DMS114 treated with DMSO at 0.1 percent for 48 hours (cell line): ENCODE results near the gene LDLRAD3.
A peak's percentile ranks its signal among the peaks of the same experiment; 100 is the strongest.

Experiments used
- DNase-seq: peaks from one replicate; lab custom pipeline; 2025; ENCODE audit not compliant: unreplicated experiment; lab: John Stamatoyannopoulos, UW

The LDLRAD3 gene

GRCh38 chr11:35927104-35927503, 16.8 kb upstream of the LDLRAD3 start:
- no peak for DNase-seq

- no peak for DNase-seq
Measured at GRCh38 chr11:35927682-35928081, 16.2 kb upstream of the LDLRAD3 start.

GRCh38 chr11:35928688-35929395, 15.0 kb upstream of the LDLRAD3 start:
- no peak for DNase-seq

- DNase-seq, result no peak
Measured at GRCh38 chr11:35930466-35930865, 13.4 kb upstream of the LDLRAD3 start.

- DNase-seq, result no peak
Measured at GRCh38 chr11:35932121-35932520, 11.7 kb upstream of the LDLRAD3 start.

GRCh38 chr11:35932681-35933319, 11.1 kb upstream of the LDLRAD3 start:
- DNase-seq, result no peak

GRCh38 chr11:35933320-35933871, 10.5 kb upstream of the LDLRAD3 start:
- no peak for DNase-seq

GRCh38 chr11:35934271-35934670, 9.6 kb upstream of the LDLRAD3 start:
- DNase-seq, result no peak

- DNase-seq, result no peak
Measured at GRCh38 chr11:35934981-35935380, 8.9 kb upstream of the LDLRAD3 start.

- no peak for DNase-seq
Measured at GRCh38 chr11:35935390-35935789, 8.5 kb upstream of the LDLRAD3 start.

- no peak for DNase-seq
Measured at GRCh38 chr11:35937111-35937510, 6.8 kb upstream of the LDLRAD3 start.

GRCh38 chr11:35937700-35938099, 6.2 kb upstream of the LDLRAD3 start:
- DNase-seq, result no peak

- no peak for DNase-seq
Measured at GRCh38 chr11:35938231-35938630, 5.6 kb upstream of the LDLRAD3 start.

GRCh38 chr11:35943309-35943708, 553 bp upstream of the LDLRAD3 start:
- no peak for DNase-seq

GRCh38 chr11:35944503-35945136, 758 bp downstream of the LDLRAD3 start:
- DNase-seq, result peak; percentile 44

- no peak for DNase-seq
Measured at GRCh38 chr11:35945137-35945518, 1.3 kb downstream of the LDLRAD3 start.

- DNase-seq, result no peak
Measured at GRCh38 chr11:35946766-35947165, 2.9 kb downstream of the LDLRAD3 start.

GRCh38 chr11:35947437-35947836, 3.6 kb downstream of the LDLRAD3 start:
- DNase-seq, result no peak

- DNase-seq, result no peak
Measured at GRCh38 chr11:35949242-35949641, 5.4 kb downstream of the LDLRAD3 start.

- no peak for DNase-seq
Measured at GRCh38 chr11:35950082-35950481, 6.2 kb downstream of the LDLRAD3 start.

GRCh38 chr11:35951680-35952079, 7.8 kb downstream of the LDLRAD3 start:
- no peak for DNase-seq
